HCT116 (cell line): Measurements from ENCODE around the gene CLCF1. TPM values are rescaled to one million over a fixed set of nuclear protein-coding genes. Genes with fewer than 3 reads are reported as not detected.

ENCODE experiments used
- ATAC-seq: fragments of 200-7000 bp; cut with Tn5 transposase; 2 replicates; pipeline ENCODE4 v1.9.1; 2020; ENCODE audit warnings: mild to moderate bottlenecking, moderate library complexity
- BruUV-seq: library from RNA; stranded (reverse); fragments of 400-500 nt; replicated peaks from 2 replicates; lab custom pipeline; 2021; lab: Mats Ljungman, UMichigan
- CTCF ChIA-PET: fragments of 300-600 bp; sonication (Branson Sonifier 250); formaldehyde crosslinking; loops from one replicate; lab custom pipeline; 2021; ENCODE audit warnings: antibody characterized with exemption; lab: Charles Lee
- POLR2A ChIA-PET: fragments of 300-600, 350-600 bp; sonication (Branson Sonifier 250); formaldehyde crosslinking; loops from one replicate; lab custom pipeline; 2021; ENCODE audit warnings: antibody characterized with exemption; lab: Charles Lee
- RAD21 ChIA-PET, 2 experiments: fragments of 300-600 bp; sonication (Branson Sonifier 250); formaldehyde crosslinking; loops; one replicate each; lab custom pipeline; 2023; ENCODE audit warnings: low total read pairs in 2 of 2; ENCODE audit not compliant: uncharacterized antibody in 2 of 2, unreplicated experiment in 2 of 2, low non-redundant PET in 1 of 2; lab: Charles Lee
- DNase-seq: peaks from one replicate; pipeline ENCODE4 v3.0.0-alpha.2; 2010; ENCODE audit warnings: low read depth, low spot score
- H2AFZ ChIP-seq: fragments of 200-600 bp; shearing (Covaris generic), sonication (generic); 2 replicates; pipeline ENCODE4 v1.6.1; 2017; ENCODE audit warnings: low read depth, mixed run types, mixed read lengths, antibody characterized with exemption, low read length; ENCODE audit not compliant: poor library complexity, severe bottlenecking
- H3K27ac ChIP-seq: 2 replicates; pipeline ENCODE4 v1.5.1; 2012; ENCODE audit warnings: low read depth, low read length
- H3K27me3 ChIP-seq: fragments of 200-600 bp; sonication (generic); 2 replicates; pipeline ENCODE4 v1.6.1; 2016; ENCODE audit warnings: mixed run types, low read length, mixed read lengths; ENCODE audit not compliant: insufficient read depth
- H3K36me3 ChIP-seq, 2 experiments: fragments of 200-500 bp in 1 of 2; fragments of 200-600 bp in 1 of 2; sonication (Bioruptor generic) in 1 of 2; sonication (generic) in 1 of 2; 2 replicates each; pipeline versions ENCODE4 v1.5.1 to v1.6.1; 2014 to 2016; ENCODE audit warnings: low read length in 2 of 2, inconsistent platforms in 1 of 2, mixed read lengths in 1 of 2, mixed run types in 1 of 2; ENCODE audit not compliant: insufficient read depth in 2 of 2, control insufficient read depth in 1 of 2
- H3K4me1 ChIP-seq, 2 experiments: fragments of 200-600 bp in 1 of 2; sonication (generic) in 1 of 2; 2 replicates each; pipeline versions ENCODE4 v1.5.1 to v1.6.1; 2012 to 2017; ENCODE audit warnings: low read length in 2 of 2, inconsistent platforms in 1 of 2, mild to moderate bottlenecking in 1 of 2, mixed read lengths in 1 of 2, mixed run types in 1 of 2, moderate library complexity in 1 of 2; ENCODE audit not compliant: insufficient read depth in 2 of 2, control insufficient read depth in 1 of 2
- H3K4me2 ChIP-seq: fragments of 200-600 bp; sonication (generic); 2 replicates; pipeline ENCODE4 v1.6.1; 2017; ENCODE audit warnings: mixed run types, low read length, mixed read lengths
- H3K4me3 ChIP-seq, 2 experiments: fragments of 200-600 bp in 1 of 2; sonication (generic) in 1 of 2; replicated peaks in 1 of 2; 2 replicates each; pipeline ENCODE4 v1.5.1; 2011 to 2016; ENCODE audit warnings: low read length in 2 of 2, control low read depth in 1 of 2, low read depth in 1 of 2, mild to moderate bottlenecking in 1 of 2, mixed read lengths in 1 of 2, mixed run types in 1 of 2
- H3K79me2 ChIP-seq: fragments of 200-600 bp; sonication (generic); 2 replicates; pipeline ENCODE4 v1.6.1; 2017; ENCODE audit warnings: mild to moderate bottlenecking, mixed run types, low read length, moderate library complexity, mixed read lengths; ENCODE audit not compliant: insufficient read depth
- H3K9ac ChIP-seq: fragments of 200-600 bp; sonication (generic); 2 replicates; pipeline ENCODE4 v1.6.1; 2016; ENCODE audit warnings: low read length, mixed read lengths
- H3K9me2 ChIP-seq: fragments of 200-600 bp; sonication (generic), shearing (Covaris generic); 2 replicates; pipeline ENCODE4 v1.6.1; 2017; ENCODE audit warnings: mixed run types, mild to moderate bottlenecking, moderate library complexity; ENCODE audit not compliant: insufficient read depth
- H3K9me3 ChIP-seq, 2 experiments: fragments of 200-500 bp in 1 of 2; fragments of 200-600 bp in 1 of 2; sonication (Bioruptor generic) in 1 of 2; sonication (generic) in 1 of 2; 2 replicates each; pipeline ENCODE4 v1.6.1; 2014 to 2017; ENCODE audit warnings: low read length in 2 of 2, mixed read lengths in 2 of 2, inconsistent platforms in 1 of 2, low read depth in 1 of 2, mild to moderate bottlenecking in 1 of 2, mixed run types in 1 of 2, moderate library complexity in 1 of 2; ENCODE audit not compliant: control insufficient read depth in 1 of 2, insufficient read depth in 1 of 2
- H4K20me1 ChIP-seq: fragments of 200-600 bp; sonication (generic), shearing (Covaris generic); 2 replicates; pipeline ENCODE4 v1.6.1; 2017; ENCODE audit warnings: mixed run types, mild to moderate bottlenecking, moderate library complexity; ENCODE audit not compliant: insufficient read depth
- CBX3 ChIP-seq: IDR thresholded peaks from 2 replicates; pipeline ENCODE4 v1.6.1; 2012; ENCODE audit warnings: low read depth
- CEBPB ChIP-seq: IDR thresholded peaks from 2 replicates; pipeline ENCODE4 v1.6.1; 2012; ENCODE audit warnings: low read depth
- EGR1 ChIP-seq: IDR thresholded peaks from 2 replicates; pipeline ENCODE4 v1.6.1; 2012; ENCODE audit warnings: low read depth
- ELF1 ChIP-seq: IDR thresholded peaks from 2 replicates; pipeline ENCODE4 v1.6.1; 2012; ENCODE audit warnings: low read depth, borderline replicate concordance
- FOSL1 ChIP-seq: IDR thresholded peaks from 2 replicates; pipeline ENCODE4 v1.6.1; 2012; ENCODE audit warnings: low read depth
- POLR2AphosphoS5 ChIP-seq: IDR thresholded peaks from 2 replicates; pipeline ENCODE4 v1.6.1; 2011; ENCODE audit warnings: mild to moderate bottlenecking, low read depth, low read length, moderate library complexity
- RAD21 ChIP-seq: IDR thresholded peaks from 2 replicates; pipeline ENCODE4 v1.6.1; 2012; ENCODE audit warnings: low read depth, mild to moderate bottlenecking
- SIN3A ChIP-seq: IDR thresholded peaks from 2 replicates; pipeline ENCODE4 v1.6.1; 2012; ENCODE audit warnings: low read depth
- SP1 ChIP-seq: IDR thresholded peaks from 2 replicates; pipeline ENCODE4 v1.6.1; 2012; ENCODE audit warnings: low read depth
- TCF7L2 ChIP-seq: IDR thresholded peaks from 2 replicates; pipeline ENCODE4 v1.7.0; 2011; ENCODE audit warnings: borderline replicate concordance, inconsistent platforms; ENCODE audit not compliant: insufficient read depth, insufficient read length; ENCODE audit errors: extremely low read depth
- YY1 ChIP-seq: IDR thresholded peaks from 2 replicates; pipeline ENCODE4 v1.6.1; 2011; ENCODE audit warnings: low read length, low read depth, moderate library complexity, mild to moderate bottlenecking; ENCODE audit not compliant: insufficient replicate concordance; ENCODE audit errors: extremely low read depth
- ZFX ChIP-seq: fragments of 450-650 bp; IDR thresholded peaks from 2 replicates; pipeline ENCODE4 v1.6.1; 2017
- ZNF274 ChIP-seq: fragments of 200-500 bp; sonication (Bioruptor generic); IDR thresholded peaks from 2 replicates; pipeline ENCODE4 v1.6.1; 2014; ENCODE audit warnings: mild to moderate bottlenecking, low read depth, low read length, inconsistent platforms
- intact Hi-C: fragments of 100-400 bp; cut with micrococcal nuclease; formaldehyde crosslinking; loops from 2 replicates; pipeline ENCODE4 v1.10.0; 2022
- total RNA-seq: library from RNA; stranded (reverse); gene quantifications from one replicate; pipeline ENCODE4 v1.2.1, GENCODE V29; 2021; ENCODE audit not compliant: unreplicated experiment
- TF ChIP-seq, protein P1 (sequence below): IDR thresholded peaks from 2 replicates; pipeline ENCODE4 v1.6.1; 2012; ENCODE audit warnings: low read depth
- TF ChIP-seq, protein P2 (sequence below): IDR thresholded peaks from 2 replicates; pipeline ENCODE4 v1.6.1; 2012
- TF ChIP-seq, protein P3 (sequence below): IDR thresholded peaks from 2 replicates; pipeline ENCODE4 v1.6.1; 2011; ENCODE audit warnings: mild to moderate bottlenecking, low read length, moderate library complexity; ENCODE audit not compliant: insufficient replicate concordance; ENCODE audit errors: extremely low read depth
- TF ChIP-seq, protein P4 (sequence below): IDR thresholded peaks from 2 replicates; pipeline ENCODE4 v1.6.1; 2012

CLCF1 gene
- total RNA-seq, 1 experiment from 2014 or later = 12.2 TPM

DNA sequence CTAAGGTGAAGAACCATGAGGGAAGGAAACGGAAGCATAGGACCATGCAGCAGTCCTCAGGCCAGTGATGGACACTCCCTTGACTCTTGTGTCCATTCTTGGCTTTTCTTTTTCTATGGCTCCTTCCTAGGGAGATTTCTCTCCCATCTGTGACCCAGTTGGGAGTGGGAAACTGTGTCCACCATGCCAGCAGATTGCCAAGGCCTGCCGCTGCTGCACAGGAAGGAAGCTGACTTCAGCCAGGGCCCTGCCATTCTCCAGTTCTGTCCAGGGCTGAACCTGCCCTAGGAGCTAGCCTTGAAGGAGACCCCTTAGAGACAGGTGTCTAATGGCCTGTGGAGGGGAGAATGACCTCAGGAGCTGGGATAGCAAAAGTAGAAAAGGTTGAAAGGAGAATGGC is 52.7 kb downstream of the CLCF1 start (continued):
- TF ChIP-seq, protein P1, sequence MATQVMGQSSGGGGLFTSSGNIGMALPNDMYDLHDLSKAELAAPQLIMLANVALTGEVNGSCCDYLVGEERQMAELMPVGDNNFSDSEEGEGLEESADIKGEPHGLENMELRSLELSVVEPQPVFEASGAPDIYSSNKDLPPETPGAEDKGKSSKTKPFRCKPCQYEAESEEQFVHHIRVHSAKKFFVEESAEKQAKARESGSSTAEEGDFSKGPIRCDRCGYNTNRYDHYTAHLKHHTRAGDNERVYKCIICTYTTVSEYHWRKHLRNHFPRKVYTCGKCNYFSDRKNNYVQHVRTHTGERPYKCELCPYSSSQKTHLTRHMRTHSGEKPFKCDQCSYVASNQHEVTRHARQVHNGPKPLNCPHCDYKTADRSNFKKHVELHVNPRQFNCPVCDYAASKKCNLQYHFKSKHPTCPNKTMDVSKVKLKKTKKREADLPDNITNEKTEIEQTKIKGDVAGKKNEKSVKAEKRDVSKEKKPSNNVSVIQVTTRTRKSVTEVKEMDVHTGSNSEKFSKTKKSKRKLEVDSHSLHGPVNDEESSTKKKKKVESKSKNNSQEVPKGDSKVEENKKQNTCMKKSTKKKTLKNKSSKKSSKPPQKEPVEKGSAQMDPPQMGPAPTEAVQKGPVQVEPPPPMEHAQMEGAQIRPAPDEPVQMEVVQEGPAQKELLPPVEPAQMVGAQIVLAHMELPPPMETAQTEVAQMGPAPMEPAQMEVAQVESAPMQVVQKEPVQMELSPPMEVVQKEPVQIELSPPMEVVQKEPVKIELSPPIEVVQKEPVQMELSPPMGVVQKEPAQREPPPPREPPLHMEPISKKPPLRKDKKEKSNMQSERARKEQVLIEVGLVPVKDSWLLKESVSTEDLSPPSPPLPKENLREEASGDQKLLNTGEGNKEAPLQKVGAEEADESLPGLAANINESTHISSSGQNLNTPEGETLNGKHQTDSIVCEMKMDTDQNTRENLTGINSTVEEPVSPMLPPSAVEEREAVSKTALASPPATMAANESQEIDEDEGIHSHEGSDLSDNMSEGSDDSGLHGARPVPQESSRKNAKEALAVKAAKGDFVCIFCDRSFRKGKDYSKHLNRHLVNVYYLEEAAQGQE = no peak
- TF ChIP-seq CEBPB = no peak
- TF ChIP-seq CBX3 = no peak
- TF ChIP-seq, protein P2, sequence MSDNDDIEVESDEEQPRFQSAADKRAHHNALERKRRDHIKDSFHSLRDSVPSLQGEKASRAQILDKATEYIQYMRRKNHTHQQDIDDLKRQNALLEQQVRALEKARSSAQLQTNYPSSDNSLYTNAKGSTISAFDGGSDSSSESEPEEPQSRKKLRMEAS = no peak
- TF ChIP-seq FOSL1 = no peak

DNA sequence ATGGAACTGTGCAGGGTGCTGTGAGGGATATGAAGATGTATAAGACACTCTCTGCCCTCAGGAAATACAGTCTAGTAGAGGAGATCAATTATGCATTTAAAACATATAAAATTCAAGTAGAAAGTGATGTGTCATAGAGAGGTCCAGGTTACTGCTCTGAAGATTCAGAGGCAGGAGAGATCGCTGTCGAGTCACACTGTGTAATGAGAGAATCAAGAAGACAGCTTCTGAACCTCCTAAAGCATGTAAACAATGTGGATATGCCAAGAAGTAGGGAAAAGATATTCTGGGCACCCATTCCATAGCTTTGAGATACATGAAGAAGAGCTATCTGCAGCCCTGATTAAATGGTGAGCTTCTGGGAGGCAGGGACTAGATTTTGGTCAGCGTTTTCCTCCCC is 53.4 kb downstream of the CLCF1 start:
- Histone ChIP-seq H4K20me1 (no peaks in the 10 kb centered on the region), H3K4me3 (no peak overlapping the region), H3K27me3 (no peaks in the 10 kb centered on the region), H3K79me2 (peaks cover 11% of the 10 kb centered on the region; the same call in 1 of the 2 replicates), H3K36me3 (no peaks in the 10 kb centered on the region; a peak in 1 of 4 replicates), H3K4me2 (no peak overlapping the region), H3K4me1 (peaks cover 3 to 19% of the 10 kb centered on the region in 2 experiments; a peak in 3 of 4 replicates), H3K9me2 (no peaks in the 10 kb centered on the region), H3K9me3 (no peaks in the 10 kb centered on the region), H3K27ac (no peak overlapping the region), H3K9ac (no peak overlapping the region), H2AFZ (no peak overlapping the region)
- DNase-seq = no peak
- ATAC-seq = no peak
- POLR2A ChIA-PET = no interaction called here
- CTCF ChIA-PET = interaction anchor here (1.2 to 2.4 kb wide), 2 partner anchors 26 to 63 kb away, joined by 3 to 9 read pairs; no protein-coding TSS in a partner anchor
- RAD21 ChIA-PET = no interaction called here
- intact Hi-C loops = no loop called here
- BruUV-seq = no TSS peak
- TF ChIP-seq, protein P3, sequence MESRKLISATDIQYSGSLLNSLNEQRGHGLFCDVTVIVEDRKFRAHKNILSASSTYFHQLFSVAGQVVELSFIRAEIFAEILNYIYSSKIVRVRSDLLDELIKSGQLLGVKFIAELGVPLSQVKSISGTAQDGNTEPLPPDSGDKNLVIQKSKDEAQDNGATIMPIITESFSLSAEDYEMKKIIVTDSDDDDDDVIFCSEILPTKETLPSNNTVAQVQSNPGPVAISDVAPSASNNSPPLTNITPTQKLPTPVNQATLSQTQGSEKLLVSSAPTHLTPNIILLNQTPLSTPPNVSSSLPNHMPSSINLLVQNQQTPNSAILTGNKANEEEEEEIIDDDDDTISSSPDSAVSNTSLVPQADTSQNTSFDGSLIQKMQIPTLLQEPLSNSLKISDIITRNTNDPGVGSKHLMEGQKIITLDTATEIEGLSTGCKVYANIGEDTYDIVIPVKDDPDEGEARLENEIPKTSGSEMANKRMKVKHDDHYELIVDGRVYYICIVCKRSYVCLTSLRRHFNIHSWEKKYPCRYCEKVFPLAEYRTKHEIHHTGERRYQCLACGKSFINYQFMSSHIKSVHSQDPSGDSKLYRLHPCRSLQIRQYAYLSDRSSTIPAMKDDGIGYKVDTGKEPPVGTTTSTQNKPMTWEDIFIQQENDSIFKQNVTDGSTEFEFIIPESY = no peak
- TF ChIP-seq EGR1 = no peak
- no peak for TF ChIP-seq ZNF274
- no peak for TF ChIP-seq RAD21
- no peak for TF ChIP-seq ZFX
- no peak for TF ChIP-seq SP1
- TF ChIP-seq TCF7L2 = no peak
- TF ChIP-seq CEBPB = no peak
- TF ChIP-seq, protein P2 = no peak
- no peak for TF ChIP-seq SIN3A
- no peak for TF ChIP-seq YY1
- TF ChIP-seq, protein P4, sequence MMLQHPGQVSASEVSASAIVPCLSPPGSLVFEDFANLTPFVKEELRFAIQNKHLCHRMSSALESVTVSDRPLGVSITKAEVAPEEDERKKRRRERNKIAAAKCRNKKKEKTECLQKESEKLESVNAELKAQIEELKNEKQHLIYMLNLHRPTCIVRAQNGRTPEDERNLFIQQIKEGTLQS = no peak
- no peak for TF ChIP-seq ELF1
- TF ChIP-seq POLR2AphosphoS5 = no peak
